Keratinocyte (primary cell): Measurements from ENCODE around the gene ERAS. TPM values are rescaled to one million over a fixed set of nuclear protein-coding genes. Genes with fewer than 3 reads are reported as not detected.
"Not testable (repeated sequence)": the region's sequence is repeated elsewhere in the genome, so short reads cannot be mapped to it uniquely, and the experiment has no call there.

Experiments
- DNase-seq: peaks from one replicate; pipeline ENCODE4 v3.0.0-alpha.2; 2011; ENCODE audit warnings: low read depth, missing footprints, low spot score
- FAIRE-seq: peaks from 2 replicates; lab custom pipeline; 2011; peaks lifted over from hg19 to GRCh38; lab: Jason Lieb, UNC
- H2AFZ ChIP-seq: 2 replicates; pipeline ENCODE4 v1.6.0; 2012; ENCODE audit warnings: low read length, control low read depth, inconsistent platforms; ENCODE audit not compliant: control insufficient read depth
- H3K27ac ChIP-seq: 2 replicates; pipeline ENCODE4 v1.5.1; 2011; ENCODE audit warnings: low read length; ENCODE audit not compliant: control insufficient read depth, insufficient read depth
- H3K27me3 ChIP-seq: 3 replicates; pipeline ENCODE4 v1.6.0; 2011; ENCODE audit warnings: low read length; ENCODE audit not compliant: control insufficient read depth, insufficient read depth; ENCODE audit errors: extremely low read depth
- H3K36me3 ChIP-seq, 2 experiments: 2 replicates in 1 of 2; 3 replicates in 1 of 2; pipeline ENCODE4 v1.5.1; 2011; ENCODE audit warnings: low read length in 2 of 2, mild to moderate bottlenecking in 1 of 2; ENCODE audit not compliant: control insufficient read depth in 2 of 2, insufficient read depth in 2 of 2; ENCODE audit errors: extremely low read depth in 1 of 2
- H3K4me1 ChIP-seq: 3 replicates; pipeline ENCODE4 v1.5.1; 2011; ENCODE audit warnings: low read length; ENCODE audit not compliant: control insufficient read depth, insufficient read depth; ENCODE audit errors: extremely low read depth
- H3K4me2 ChIP-seq: 3 replicates; pipeline ENCODE4 v1.6.0; 2011; ENCODE audit warnings: low read depth, low read length; ENCODE audit not compliant: control insufficient read depth, insufficient read depth; ENCODE audit errors: extremely low read depth
- H3K4me3 ChIP-seq, 3 experiments: fragments of 200-600 bp in 1 of 3; sonication (generic) in 1 of 3; 2 replicates in 2 of 3; 3 replicates in 1 of 3; pipeline ENCODE4 v1.5.1; 2011 to 2016; ENCODE audit warnings: low read length in 3 of 3, mild to moderate bottlenecking in 3 of 3, control low read depth in 2 of 3, inconsistent platforms in 1 of 3, low read depth in 1 of 3, mixed read lengths in 1 of 3, mixed run types in 1 of 3, moderate library complexity in 1 of 3; ENCODE audit not compliant: control insufficient read depth in 2 of 3, insufficient read depth in 2 of 3; ENCODE audit errors: extremely low read depth in 1 of 3
- H3K79me2 ChIP-seq: 2 replicates; pipeline ENCODE4 v1.6.0; 2012; ENCODE audit warnings: low read length; ENCODE audit not compliant: control insufficient read depth, insufficient read depth
- H3K9ac ChIP-seq: 3 replicates; pipeline ENCODE4 v1.6.0; 2011; ENCODE audit warnings: low read length; ENCODE audit not compliant: control insufficient read depth, insufficient read depth; ENCODE audit errors: extremely low read depth
- H3K9me1 ChIP-seq: 3 replicates; pipeline ENCODE4 v1.6.0; 2011; ENCODE audit warnings: low read length; ENCODE audit not compliant: control insufficient read depth, insufficient read depth; ENCODE audit errors: extremely low read depth
- H3K9me3 ChIP-seq: 2 replicates; pipeline ENCODE4 v1.5.1; 2012; ENCODE audit warnings: low read depth, low read length; ENCODE audit not compliant: control insufficient read depth
- H4K20me1 ChIP-seq: 3 replicates; pipeline ENCODE4 v1.6.0; 2011; ENCODE audit warnings: low read length; ENCODE audit not compliant: control insufficient read depth, insufficient read depth; ENCODE audit errors: extremely low read depth
- EZH2 ChIP-seq: IDR thresholded peaks from one replicate; pipeline ENCODE4 v1.6.1; 2012; ENCODE audit warnings: inconsistent platforms, mild to moderate bottlenecking, low read length, moderate library complexity
- dilution Hi-C: fragments of 300-500 bp; cut with MboI; formaldehyde crosslinking; loops from one replicate; pipeline ENCODE4 v1.7.0; 2020; ENCODE audit warnings: low sequenced_read_pairs; ENCODE audit not compliant: extremely low pct_ligation_motif_present
- polyA plus RNA-seq, 5 experiments: library from polyadenylated mRNA; depleted of rRNA in 3 of 5; stranded (reverse) in 3 of 5; stranded (forward) in 1 of 5; unstranded in 1 of 5; fragments of >200 nt; gene quantifications; 1 replicate in 1 of 5; 2 replicates in 3 of 5; 3 replicates in 1 of 5; pipeline versions ENCODE4 v1.2.1 to v1.2.3, GENCODE V29; 2011 to 2012; ENCODE audit warnings: missing spikeins in 2 of 5, low read depth in 1 of 5, low replicate concordance in 1 of 5
- TF ChIP-seq, protein P1 (sequence below), 3 experiments: IDR thresholded peaks in 1 of 3; conservative IDR thresholded peaks in 1 of 3; optimal IDR thresholded peaks in 1 of 3; 2 replicates in 2 of 3; 3 replicates in 1 of 3; pipeline versions ENCODE3 to v1.5.1; 2011; ENCODE audit warnings: low read length in 3 of 3, mild to moderate bottlenecking in 3 of 3, moderate library complexity in 2 of 3, control low read depth in 1 of 3, inconsistent platforms in 1 of 3; ENCODE audit not compliant: insufficient read depth in 2 of 3; ENCODE audit errors: extremely low read depth in 1 of 3

The ERAS gene
- polyA plus RNA-seq, 1 donor (not counting 4 experiments of a cell fraction or from before 2014, with no cell fraction given) = not detected

DNA sequence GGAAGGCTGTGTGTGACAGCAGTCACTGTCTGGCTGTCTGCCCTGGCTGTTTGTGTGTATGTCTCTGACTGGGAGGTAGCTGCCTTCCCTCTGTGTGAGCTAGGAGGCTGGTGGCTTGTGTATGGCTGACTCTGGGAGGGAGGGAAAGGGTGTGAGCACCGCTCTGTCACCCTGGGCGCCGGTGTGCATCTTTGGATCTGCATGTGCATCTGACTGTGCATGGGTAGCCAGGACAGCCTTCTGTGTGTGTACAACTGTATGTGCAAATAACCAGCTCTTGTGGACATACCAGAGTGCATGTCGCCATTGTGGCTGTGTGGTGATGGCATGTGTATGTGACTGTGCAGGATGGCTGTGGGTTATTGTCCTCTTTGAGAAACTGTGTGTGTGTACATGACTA lies 7.4 kb upstream of the ERAS start:
- Histone ChIP-seq H3K36me3 (peaks cover 0 to 5% of the 10 kb centered on the region in 2 experiments), H3K27me3 (no peaks in the 10 kb centered on the region), H3K4me3 (no peak overlapping the region), H3K27ac (no peak overlapping the region), H3K4me2 (no peak overlapping the region), H3K9me3 (no peaks in the 10 kb centered on the region), H4K20me1 (no peaks in the 10 kb centered on the region), H3K79me2 (no peaks in the 10 kb centered on the region), H3K4me1 (no peaks in the 10 kb centered on the region), H3K9ac (no peak overlapping the region), H3K9me1 (no peaks in the 10 kb centered on the region), H2AFZ (no peak overlapping the region)
- no peak for DNase-seq
- dilution Hi-C loops = no loop called here
- FAIRE-seq = no peak
- TF ChIP-seq EZH2 = no peak
- TF ChIP-seq, protein P1, sequence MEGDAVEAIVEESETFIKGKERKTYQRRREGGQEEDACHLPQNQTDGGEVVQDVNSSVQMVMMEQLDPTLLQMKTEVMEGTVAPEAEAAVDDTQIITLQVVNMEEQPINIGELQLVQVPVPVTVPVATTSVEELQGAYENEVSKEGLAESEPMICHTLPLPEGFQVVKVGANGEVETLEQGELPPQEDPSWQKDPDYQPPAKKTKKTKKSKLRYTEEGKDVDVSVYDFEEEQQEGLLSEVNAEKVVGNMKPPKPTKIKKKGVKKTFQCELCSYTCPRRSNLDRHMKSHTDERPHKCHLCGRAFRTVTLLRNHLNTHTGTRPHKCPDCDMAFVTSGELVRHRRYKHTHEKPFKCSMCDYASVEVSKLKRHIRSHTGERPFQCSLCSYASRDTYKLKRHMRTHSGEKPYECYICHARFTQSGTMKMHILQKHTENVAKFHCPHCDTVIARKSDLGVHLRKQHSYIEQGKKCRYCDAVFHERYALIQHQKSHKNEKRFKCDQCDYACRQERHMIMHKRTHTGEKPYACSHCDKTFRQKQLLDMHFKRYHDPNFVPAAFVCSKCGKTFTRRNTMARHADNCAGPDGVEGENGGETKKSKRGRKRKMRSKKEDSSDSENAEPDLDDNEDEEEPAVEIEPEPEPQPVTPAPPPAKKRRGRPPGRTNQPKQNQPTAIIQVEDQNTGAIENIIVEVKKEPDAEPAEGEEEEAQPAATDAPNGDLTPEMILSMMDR (optimal IDR thresholded peaks at IDR 0.05 in 1 of 3, IDR thresholded peaks at IDR 0.05 in 1 of 3, conservative IDR thresholded peaks at IDR 0.05 in 1 of 3; ENCODE audit: extremely low read depth in 1 of 3, insufficient read depth in 2 of 3, low read length in 3 of 3) = no peak

DNA sequence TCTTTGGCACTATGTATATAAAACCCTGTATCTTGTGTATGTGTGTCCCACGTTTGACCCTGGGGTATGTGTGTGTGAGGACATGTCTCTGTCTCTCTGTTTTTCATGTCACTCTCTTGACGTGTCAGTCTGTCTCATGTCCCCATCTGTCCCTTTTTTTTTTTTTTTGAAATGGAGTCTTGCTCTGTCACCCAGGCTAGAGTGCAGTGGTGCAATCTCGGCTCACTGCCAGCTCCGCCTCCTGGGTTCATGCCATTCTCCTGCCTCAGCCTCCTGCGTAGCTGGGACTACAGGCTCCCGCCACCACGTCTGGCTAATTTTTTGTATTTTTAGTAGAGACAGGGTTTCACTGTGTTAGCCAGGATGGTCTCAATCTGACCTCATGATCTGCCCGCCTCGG lies 6.9 kb upstream of the ERAS start:
- H4K20me1 ChIP-seq, FAIRE-seq, H3K4me3 ChIP-seq, H3K27ac ChIP-seq, H3K9me3 ChIP-seq, H3K4me2 ChIP-seq, H3K79me2 ChIP-seq, H3K36me3 ChIP-seq, H3K4me1 ChIP-seq, H3K9ac ChIP-seq, H3K9me1 ChIP-seq, dilution Hi-C loops, H2AFZ ChIP-seq, H3K27me3 ChIP-seq, DNase-seq: not testable (repeated sequence)

DNA sequence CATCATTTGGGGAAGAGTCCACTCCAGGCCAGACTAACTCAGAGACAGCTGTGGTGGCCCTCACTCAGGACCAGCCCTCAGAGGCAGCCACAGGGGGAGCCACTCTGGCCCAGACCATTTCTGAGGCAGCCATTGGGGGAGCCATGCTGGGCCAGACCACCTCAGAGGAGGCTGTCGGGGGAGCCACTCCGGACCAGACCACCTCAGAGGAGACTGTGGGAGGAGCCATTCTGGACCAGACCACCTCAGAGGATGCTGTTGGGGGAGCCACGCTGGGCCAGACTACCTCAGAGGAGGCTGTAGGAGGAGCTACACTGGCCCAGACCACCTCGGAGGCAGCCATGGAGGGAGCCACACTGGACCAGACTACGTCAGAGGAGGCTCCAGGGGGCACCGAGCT lies 3.3 kb upstream of the ERAS start:
- dilution Hi-C loops = no loop called here
- Histone ChIP-seq H3K4me1 (no peaks in the 10 kb centered on the region), H4K20me1 (no peaks in the 10 kb centered on the region), H3K27me3 (no peaks in the 10 kb centered on the region), H3K79me2 (no peaks in the 10 kb centered on the region), H3K36me3 (no peaks in the 10 kb centered on the region), H3K9me1 (no peaks in the 10 kb centered on the region), H2AFZ (no peak overlapping the region), H3K27ac (no peak overlapping the region), H3K9ac (no peak overlapping the region), H3K9me3 (no peaks in the 10 kb centered on the region), H3K4me3 (no peak overlapping the region), H3K4me2 (no peak overlapping the region)
- no peak for DNase-seq
- FAIRE-seq = no peak
- TF ChIP-seq, protein P1 (optimal IDR thresholded peaks at IDR 0.05 in 1 of 3, IDR thresholded peaks at IDR 0.05 in 1 of 3, conservative IDR thresholded peaks at IDR 0.05 in 1 of 3; ENCODE audit: extremely low read depth in 1 of 3, insufficient read depth in 2 of 3, low read length in 3 of 3) = no peak
- no peak for TF ChIP-seq EZH2
